NCI-H2196 treated with DMSO at 0.1 percent for 48 hours (cell line): ENCODE measurements around the gene KRT84.
"Not testable (repeated sequence)": the region's sequence is repeated elsewhere in the genome, so short reads cannot be mapped to it uniquely, and the experiment has no call there.

Experiments
- DNase-seq: peaks from one replicate; lab custom pipeline; 2025; ENCODE audit not compliant: unreplicated experiment; lab: John Stamatoyannopoulos, UW

Gene KRT84

GRCh38 chr12:52411815-52412214 is 26.4 kb upstream of the KRT84 start:
- DNase-seq: no peak

- DNase-seq: not testable (repeated sequence)
Measured at GRCh38 chr12:52410589-52411248, 25.3 kb upstream of the KRT84 start.

GRCh38 chr12:52407918-52408317 is 22.5 kb upstream of the KRT84 start:
- DNase-seq: no peak

- DNase-seq: no peak
Measured at GRCh38 chr12:52405922-52406385, 20.5 kb upstream of the KRT84 start, which contains the start of gene KRT82. TSS of gene KRT82 (minus strand) at chr12:52406335. CDS start at chr12:52406277, 58 bp downstream.

GRCh38 chr12:52404951-52405350 is 19.5 kb upstream of the KRT84 start:
- no peak for DNase-seq

GRCh38 chr12:52403561-52403960 is 18.1 kb upstream of the KRT84 start:
- no peak for DNase-seq

- no peak for DNase-seq
Measured at GRCh38 chr12:52402873-52403540, 17.6 kb upstream of the KRT84 start.

GRCh38 chr12:52402377-52402776 is 16.9 kb upstream of the KRT84 start:
- no peak for DNase-seq

GRCh38 chr12:52401926-52402325 is 16.5 kb upstream of the KRT84 start:
- DNase-seq: no peak

- no peak for DNase-seq
Measured at GRCh38 chr12:52401526-52401925, 16.1 kb upstream of the KRT84 start.

GRCh38 chr12:52400906-52401305 is 15.5 kb upstream of the KRT84 start:
- DNase-seq: no peak

GRCh38 chr12:52399756-52400155 is 14.3 kb upstream of the KRT84 start:
- no peak for DNase-seq

GRCh38 chr12:52398176-52398575 is 12.7 kb upstream of the KRT84 start:
- no peak for DNase-seq

GRCh38 chr12:52396656-52397055 is 11.2 kb upstream of the KRT84 start:
- DNase-seq: no peak

GRCh38 chr12:52395761-52396434 is 10.4 kb upstream of the KRT84 start:
- DNase-seq: peak; percentile 4

- no peak for DNase-seq
Measured at GRCh38 chr12:52394836-52395405, 9.5 kb upstream of the KRT84 start.

- DNase-seq: no peak
Measured at GRCh38 chr12:52392465-52393007, 7.1 kb upstream of the KRT84 start.

- DNase-seq: peak; percentile 57
Measured at GRCh38 chr12:52391618-52392002, 6.2 kb upstream of the KRT84 start.

- DNase-seq: no peak
Measured at GRCh38 chr12:52390739-52391617, 5.5 kb upstream of the KRT84 start.
